K562 (cell line): ENCODE results near the gene DNAJC8. TPM values are rescaled to one million over a fixed set of nuclear protein-coding genes. Genes with fewer than 3 reads are reported as not detected.

Experiments used
- ATAC-seq: fragments of 200-7000 bp; cut with Tn5 transposase; 3 replicates; pipeline ENCODE4 v1.9.1; 2020; ENCODE audit warnings: moderate library complexity
- BruUV-seq: library from RNA; stranded (reverse); fragments of 400-500 nt; replicated peaks from 2 replicates; lab custom pipeline; 2021; lab: Mats Ljungman, UMichigan
- CTCF ChIA-PET: fragments of 300-600 bp; formaldehyde crosslinking; extraction: SDS; loops from one replicate; lab custom pipeline; 2021; ENCODE audit warnings: low intra/inter-chr PET ratio; lab: Yijun Ruan, JAX
- POLR2A ChIA-PET: fragments of 300-600, 350-650 bp; sonication (Branson Sonifier 250); formaldehyde crosslinking; extraction: SDS; loops from one replicate; lab custom pipeline; 2021; ENCODE audit warnings: antibody characterized with exemption, inconsistent platforms; lab: Yijun Ruan, JAX
- DNase-seq, 4 experiments: peaks; one replicate each; pipeline versions ENCODE4 v3.0.0 to v3.0.0-alpha.2; 2011 to 2018; ENCODE audit warnings: low spot score in 3 of 4, mixed read lengths in 3 of 4; ENCODE audit errors: extremely low read depth in 1 of 4
- FAIRE-seq: peaks from 2 replicates; lab custom pipeline; 2011; peaks lifted over from hg19 to GRCh38; lab: Jason Lieb, UNC
- H2AFZ ChIP-seq: 2 replicates; pipeline ENCODE4 v1.6.0; 2011; ENCODE audit warnings: low read depth, low read length, control low read depth, inconsistent platforms
- H3K27ac ChIP-seq: fragments of 200-600 bp; 3 replicates; pipeline ENCODE4 v1.8.0; 2011; ENCODE audit warnings: low read depth, mild to moderate bottlenecking, control low read depth, inconsistent platforms, low read length, moderate library complexity, mixed read lengths; ENCODE audit errors: extremely low read depth
- H3K27me3 ChIP-seq, 2 experiments: fragments of 300-600 bp in 1 of 2; 2 replicates in 1 of 2; 3 replicates in 1 of 2; pipeline versions ENCODE4 v1.6.0 to v1.8.0; 2011; ENCODE audit warnings: inconsistent platforms in 2 of 2, low read length in 2 of 2, mild to moderate bottlenecking in 1 of 2, mixed read lengths in 1 of 2, moderate library complexity in 1 of 2; ENCODE audit not compliant: control insufficient read depth in 2 of 2, insufficient read depth in 2 of 2
- H3K36me3 ChIP-seq: fragments of 300-600 bp; 3 replicates; pipeline ENCODE4 v1.8.0; 2011; ENCODE audit warnings: mild to moderate bottlenecking, low read length, inconsistent platforms; ENCODE audit not compliant: control insufficient read depth, insufficient read depth
- H3K4me1 ChIP-seq, 2 experiments: fragments of 200-600 bp in 1 of 2; replicated peaks in 1 of 2; 2 replicates in 1 of 2; 3 replicates in 1 of 2; pipeline versions ENCODE4 v1.5.1 to v1.8.0; 2011; ENCODE audit warnings: inconsistent platforms in 2 of 2, low read length in 2 of 2, mild to moderate bottlenecking in 1 of 2, mixed read lengths in 1 of 2, moderate library complexity in 1 of 2; ENCODE audit not compliant: control insufficient read depth in 2 of 2, insufficient read depth in 2 of 2
- H3K4me2 ChIP-seq: 2 replicates; pipeline ENCODE4 v1.6.1; 2011; ENCODE audit warnings: low read length, control low read depth, inconsistent platforms, mixed read lengths; ENCODE audit not compliant: insufficient read depth
- H3K4me3 ChIP-seq: fragments of 200-600 bp; sonication (generic), shearing (Covaris generic); 2 replicates; pipeline ENCODE4 v1.5.1; 2016; ENCODE audit warnings: control low read depth, inconsistent platforms
- H3K79me2 ChIP-seq: fragments of 200-600 bp; 3 replicates; pipeline ENCODE4 v1.8.0; 2011; ENCODE audit warnings: low read length, inconsistent platforms; ENCODE audit not compliant: control insufficient read depth, insufficient read depth
- H3K9ac ChIP-seq, 2 experiments: 2 replicates each; pipeline versions ENCODE4 v1.6.0 to v1.6.1; 2011; ENCODE audit warnings: low read depth in 2 of 2, low read length in 2 of 2, control low read depth in 1 of 2, inconsistent platforms in 1 of 2, mild to moderate bottlenecking in 1 of 2, mixed read lengths in 1 of 2; ENCODE audit not compliant: insufficient read depth in 1 of 2
- H3K9me1 ChIP-seq: one replicate; pipeline ENCODE4 v1.6.0; 2011; ENCODE audit warnings: inconsistent platforms, mild to moderate bottlenecking, low read length, moderate library complexity; ENCODE audit not compliant: control insufficient read depth, insufficient read depth
- H3K9me3 ChIP-seq: replicated peaks from 2 replicates; pipeline ENCODE4 v1.5.1; 2011; ENCODE audit warnings: low read depth, low read length, inconsistent platforms; ENCODE audit not compliant: control insufficient read depth, insufficient read depth
- H4K20me1 ChIP-seq: replicated peaks from 2 replicates; pipeline ENCODE4 v1.6.1; 2011; ENCODE audit warnings: low read length, inconsistent platforms, mixed read lengths; ENCODE audit not compliant: control insufficient read depth, insufficient read depth
- ATF2 ChIP-seq: sonication (generic); formaldehyde crosslinking; IDR thresholded peaks from 2 replicates; pipeline ENCODE4 v1.8.1; 2022; ENCODE audit warnings: missing genetic modification reagents
- BACH1 ChIP-seq: fragments of 200-800 bp; sonication (Bioruptor generic); IDR thresholded peaks from 2 replicates; pipeline ENCODE4 v1.6.1; 2016; ENCODE audit warnings: missing genetic modification characterization, missing compliant biosample characterization
- CBX1 ChIP-seq: sonication (generic); IDR thresholded peaks from 2 replicates; pipeline ENCODE4 v1.6.1; 2016; ENCODE audit warnings: antibody characterized with exemption, low read depth, mild to moderate bottlenecking
- HSF4 ChIP-seq: fragments of 250-450 bp; sonication (Bioruptor Pico); IDR thresholded peaks from 2 replicates; pipeline ENCODE4 v2.1.2; 2022; ENCODE audit warnings: mild to moderate bottlenecking, moderate library complexity, borderline replicate concordance
- KLF13 ChIP-seq: fragments of 450-650 bp; IDR thresholded peaks from 2 replicates; pipeline ENCODE4 v1.6.1; 2016; ENCODE audit warnings: missing genetic modification characterization, low read depth, mild to moderate bottlenecking, missing compliant biosample characterization, moderate library complexity, borderline replicate concordance
- MAFG ChIP-seq: fragments of 450-650 bp; conservative IDR thresholded peaks from 2 replicates; pipeline ENCODE4 v1.6.1; 2016; ENCODE audit warnings: missing genetic modification characterization, missing compliant biosample characterization
- SMARCE1 ChIP-seq: fragments of 450-650 bp; IDR thresholded peaks from 2 replicates; pipeline ENCODE4 v1.7.1; 2016; ENCODE audit warnings: mild to moderate bottlenecking
- TCF7 ChIP-seq: sonication (generic); IDR thresholded peaks from 2 replicates; pipeline ENCODE4 v1.6.1; 2016; ENCODE audit warnings: antibody characterized with exemption, borderline replicate concordance
- TEAD1 ChIP-seq, 2 experiments: fragments of 450-650 bp in 1 of 2; sonication (generic) in 1 of 2; formaldehyde crosslinking; IDR thresholded peaks; 2 replicates each; pipeline versions ENCODE4 v1.4.0 to v1.8.0; 2020 to 2022; ENCODE audit warnings: mild to moderate bottlenecking in 2 of 2, missing genetic modification reagents in 1 of 2
- TFE3 ChIP-seq: fragments of 450-650 bp; formaldehyde crosslinking; IDR thresholded peaks from 2 replicates; pipeline ENCODE4 v1.4.0; 2020; ENCODE audit warnings: mild to moderate bottlenecking, mixed read lengths
- ZNF253 ChIP-seq: fragments of 250-450 bp; sonication (Bioruptor Pico); conservative IDR thresholded peaks from 2 replicates; pipeline ENCODE4 v1.6.1; 2021; ENCODE audit warnings: mild to moderate bottlenecking
- ZNF699 ChIP-seq: fragments of 250-450 bp; sonication (Bioruptor Pico); IDR thresholded peaks from 2 replicates; pipeline ENCODE4 v1.8.0; 2021; ENCODE audit warnings: mild to moderate bottlenecking, moderate library complexity; ENCODE audit not compliant: insufficient replicate concordance
- WGBS: fragments of 100-300 bp; shearing (Covaris generic); methylation state at CpG from one replicate; pipeline ENCODE4 v1.1.6; 2016; ENCODE audit warnings: low coverage, mixed read lengths; ENCODE audit not compliant: insufficient coverage; ENCODE audit errors: missing lambda C conversion rate; 5-methylcytosine and 5-hydroxymethylcytosine counted together
- in situ Hi-C: fragments of 300-500 bp; cut with MboI; formaldehyde crosslinking; loops from 4 replicates; pipeline ENCODE4 v1.15.0; 2018; ENCODE audit warnings: inconsistent platforms, mixed read lengths
- intact Hi-C: fragments of 100-400 bp; cut with micrococcal nuclease; formaldehyde crosslinking; loops from 2 replicates; pipeline ENCODE4 v1.14.2; 2022
- polyA plus RNA-seq, 8 experiments: library from polyadenylated mRNA; depleted of rRNA in 4 of 8; stranded (reverse) in 5 of 8; unstranded in 3 of 8; fragments of >200 nt; fragmentation: Nextera tagmentation in 2 of 8; fragmentation: Illumina TruSeq in 1 of 8; extraction: Ambion mirVana in 2 of 8; extraction: Trizol in 1 of 8; gene quantifications; 2 replicates each; pipeline versions ENCODE4 v1.2.1 to v1.2.3, GENCODE V29; 2011 to 2014; ENCODE audit warnings: inconsistent platforms in 1 of 8, missing spikeins in 1 of 8
- total RNA-seq, 7 experiments: library from RNA; depleted of rRNA in 6 of 7; stranded (reverse); fragments of >200 nt in 6 of 7; fragmentation: Illumina TruSeq in 2 of 7; extraction: Trizol in 2 of 7; gene quantifications; 2 replicates each; pipeline versions ENCODE4 v1.2.1 to v1.2.3, GENCODE V29; 2011 to 2021; ENCODE audit warnings: low replicate concordance in 1 of 7
- TF ChIP-seq, protein P1 (sequence below), 2 experiments: fragments of 250-450 bp in 1 of 2; fragments of 450-650 bp in 1 of 2; sonication (Bioruptor Pico) in 1 of 2; IDR thresholded peaks; 2 replicates each; pipeline versions ENCODE4 v1.6.1 to v1.8.0; 2016 to 2021; ENCODE audit warnings: mild to moderate bottlenecking in 2 of 2, moderate library complexity in 2 of 2, missing compliant biosample characterization in 1 of 2, missing genetic modification characterization in 1 of 2
- TF ChIP-seq, protein P2 (sequence below): fragments of 450-650 bp; IDR thresholded peaks from 2 replicates; pipeline ENCODE4 v1.6.1; 2016

DNAJC8 gene
- total and polyA plus RNA-seq, 9 of the 15 experiments (the other 6 are each of a cell fraction or from before 2014, with no cell fraction given) = 143 to 508 (median 209) TPM

GRCh38 chr1:28173980-28174297 is 58.9 kb downstream of the DNAJC8 start:
- Histone ChIP-seq H3K4me3 (no peak overlapping the region), H3K9me3 (no peaks in the 10 kb centered on the region), H3K27ac (no peak overlapping the region), H3K79me2 (no peaks in the 10 kb centered on the region), H3K4me1 (peaks cover 24 to 33% of the 10 kb centered on the region in 2 experiments), H3K4me2 (no peak overlapping the region), H3K27me3 (peaks cover 0 to 4% of the 10 kb centered on the region in 2 experiments; a peak in 2 of 5 replicates), H2AFZ (no peak overlapping the region; the same call in 1 of the 2 replicates), H3K36me3 (no peaks in the 10 kb centered on the region), H4K20me1 (no peaks in the 10 kb centered on the region), H3K9ac (peak overlapping the region in 1 of 2 experiments; percentile 54; a peak in 2 of 4 replicates), H3K9me1 (no peaks in the 10 kb centered on the region)
- in situ Hi-C loops (no loop called here), intact Hi-C loops (no loop called here)
- ATAC-seq (no peak), DNase-seq (peak in 1 of 4 experiments; percentile 38), FAIRE-seq (no peak)
- POLR2A ChIA-PET = interaction anchor here (0.8 kb wide), 1 partner anchor 10 kb away, joined by 3 read pairs; no protein-coding TSS in a partner anchor
- CTCF ChIA-PET = interaction anchor here (0.9 kb wide), 1 partner anchor 82 kb away, joined by 6 read pairs; no protein-coding TSS in a partner anchor
- no TSS peak for BruUV-seq
- 74% methylated on average over 5 of the region's 5 CpGs for WGBS
- TF ChIP-seq HSF4 (CRISPR knock-in tag) = no peak
- no peak for TF ChIP-seq MAFG (tag)
- TF ChIP-seq, protein P1, sequence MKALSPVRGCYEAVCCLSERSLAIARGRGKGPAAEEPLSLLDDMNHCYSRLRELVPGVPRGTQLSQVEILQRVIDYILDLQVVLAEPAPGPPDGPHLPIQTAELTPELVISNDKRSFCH (CRISPR knock-in tag; IDR thresholded peaks at IDR 0.05) = no peak
- TF ChIP-seq, protein P1 (tag; IDR thresholded peaks at IDR 0.05) = no peak
- no peak for TF ChIP-seq KLF13
- no peak for TF ChIP-seq TFE3 (CRISPR knock-in tag)
- TF ChIP-seq ZNF699 (CRISPR knock-in tag) = no peak
- no peak for TF ChIP-seq ZNF253
- no peak for TF ChIP-seq CBX1
- TF ChIP-seq ATF2 (CRISPR knock-in tag) = no peak
- no peak for TF ChIP-seq TCF7
- TF ChIP-seq BACH1 (tag) = no peak
- no peak for TF ChIP-seq SMARCE1
- no peak for TF ChIP-seq TEAD1 (CRISPR knock-in tag; IDR thresholded peaks at IDR 0.05)
- TF ChIP-seq, protein P2, sequence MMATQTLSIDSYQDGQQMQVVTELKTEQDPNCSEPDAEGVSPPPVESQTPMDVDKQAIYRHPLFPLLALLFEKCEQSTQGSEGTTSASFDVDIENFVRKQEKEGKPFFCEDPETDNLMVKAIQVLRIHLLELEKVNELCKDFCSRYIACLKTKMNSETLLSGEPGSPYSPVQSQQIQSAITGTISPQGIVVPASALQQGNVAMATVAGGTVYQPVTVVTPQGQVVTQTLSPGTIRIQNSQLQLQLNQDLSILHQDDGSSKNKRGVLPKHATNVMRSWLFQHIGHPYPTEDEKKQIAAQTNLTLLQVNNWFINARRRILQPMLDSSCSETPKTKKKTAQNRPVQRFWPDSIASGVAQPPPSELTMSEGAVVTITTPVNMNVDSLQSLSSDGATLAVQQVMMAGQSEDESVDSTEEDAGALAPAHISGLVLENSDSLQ = no peak
